HCT116 (cell line): ENCODE results near the gene GAK. TPM values are rescaled to one million over a fixed set of nuclear protein-coding genes. Genes with fewer than 3 reads are reported as not detected.

Source experiments
- ATAC-seq: fragments of 200-7000 bp; cut with Tn5 transposase; 2 replicates; pipeline ENCODE4 v1.9.1; 2020; ENCODE audit warnings: mild to moderate bottlenecking, moderate library complexity
- BruUV-seq: library from RNA; stranded (reverse); fragments of 400-500 nt; replicated peaks from 2 replicates; lab custom pipeline; 2021; lab: Mats Ljungman, UMichigan
- CTCF ChIA-PET: fragments of 300-600 bp; sonication (Branson Sonifier 250); formaldehyde crosslinking; loops from one replicate; lab custom pipeline; 2021; ENCODE audit warnings: antibody characterized with exemption; lab: Charles Lee
- POLR2A ChIA-PET: fragments of 300-600, 350-600 bp; sonication (Branson Sonifier 250); formaldehyde crosslinking; loops from one replicate; lab custom pipeline; 2021; ENCODE audit warnings: antibody characterized with exemption; lab: Charles Lee
- RAD21 ChIA-PET, 2 experiments: fragments of 300-600 bp; sonication (Branson Sonifier 250); formaldehyde crosslinking; loops; one replicate each; lab custom pipeline; 2023; ENCODE audit warnings: low total read pairs in 2 of 2; ENCODE audit not compliant: uncharacterized antibody in 2 of 2, unreplicated experiment in 2 of 2, low non-redundant PET in 1 of 2; lab: Charles Lee
- DNase-seq: peaks from one replicate; pipeline ENCODE4 v3.0.0-alpha.2; 2010; ENCODE audit warnings: low read depth, low spot score
- H2AFZ ChIP-seq: fragments of 200-600 bp; shearing (Covaris generic), sonication (generic); 2 replicates; pipeline ENCODE4 v1.6.1; 2017; ENCODE audit warnings: low read depth, mixed run types, mixed read lengths, antibody characterized with exemption, low read length; ENCODE audit not compliant: poor library complexity, severe bottlenecking
- H3K27ac ChIP-seq: 2 replicates; pipeline ENCODE4 v1.5.1; 2012; ENCODE audit warnings: low read depth, low read length
- H3K27me3 ChIP-seq: fragments of 200-600 bp; sonication (generic); 2 replicates; pipeline ENCODE4 v1.6.1; 2016; ENCODE audit warnings: mixed run types, low read length, mixed read lengths; ENCODE audit not compliant: insufficient read depth
- H3K36me3 ChIP-seq, 2 experiments: fragments of 200-500 bp in 1 of 2; fragments of 200-600 bp in 1 of 2; sonication (Bioruptor generic) in 1 of 2; sonication (generic) in 1 of 2; 2 replicates each; pipeline versions ENCODE4 v1.5.1 to v1.6.1; 2014 to 2016; ENCODE audit warnings: low read length in 2 of 2, inconsistent platforms in 1 of 2, mixed read lengths in 1 of 2, mixed run types in 1 of 2; ENCODE audit not compliant: insufficient read depth in 2 of 2, control insufficient read depth in 1 of 2
- H3K4me1 ChIP-seq, 2 experiments: fragments of 200-600 bp in 1 of 2; sonication (generic) in 1 of 2; 2 replicates each; pipeline versions ENCODE4 v1.5.1 to v1.6.1; 2012 to 2017; ENCODE audit warnings: low read length in 2 of 2, inconsistent platforms in 1 of 2, mild to moderate bottlenecking in 1 of 2, mixed read lengths in 1 of 2, mixed run types in 1 of 2, moderate library complexity in 1 of 2; ENCODE audit not compliant: insufficient read depth in 2 of 2, control insufficient read depth in 1 of 2
- H3K4me2 ChIP-seq: fragments of 200-600 bp; sonication (generic); 2 replicates; pipeline ENCODE4 v1.6.1; 2017; ENCODE audit warnings: mixed run types, low read length, mixed read lengths
- H3K4me3 ChIP-seq, 2 experiments: fragments of 200-600 bp in 1 of 2; sonication (generic) in 1 of 2; replicated peaks in 1 of 2; 2 replicates each; pipeline ENCODE4 v1.5.1; 2011 to 2016; ENCODE audit warnings: low read length in 2 of 2, control low read depth in 1 of 2, low read depth in 1 of 2, mild to moderate bottlenecking in 1 of 2, mixed read lengths in 1 of 2, mixed run types in 1 of 2
- H3K79me2 ChIP-seq: fragments of 200-600 bp; sonication (generic); 2 replicates; pipeline ENCODE4 v1.6.1; 2017; ENCODE audit warnings: mild to moderate bottlenecking, mixed run types, low read length, moderate library complexity, mixed read lengths; ENCODE audit not compliant: insufficient read depth
- H3K9ac ChIP-seq: fragments of 200-600 bp; sonication (generic); 2 replicates; pipeline ENCODE4 v1.6.1; 2016; ENCODE audit warnings: low read length, mixed read lengths
- H3K9me2 ChIP-seq: fragments of 200-600 bp; sonication (generic), shearing (Covaris generic); 2 replicates; pipeline ENCODE4 v1.6.1; 2017; ENCODE audit warnings: mixed run types, mild to moderate bottlenecking, moderate library complexity; ENCODE audit not compliant: insufficient read depth
- H3K9me3 ChIP-seq, 2 experiments: fragments of 200-500 bp in 1 of 2; fragments of 200-600 bp in 1 of 2; sonication (Bioruptor generic) in 1 of 2; sonication (generic) in 1 of 2; 2 replicates each; pipeline ENCODE4 v1.6.1; 2014 to 2017; ENCODE audit warnings: low read length in 2 of 2, mixed read lengths in 2 of 2, inconsistent platforms in 1 of 2, low read depth in 1 of 2, mild to moderate bottlenecking in 1 of 2, mixed run types in 1 of 2, moderate library complexity in 1 of 2; ENCODE audit not compliant: control insufficient read depth in 1 of 2, insufficient read depth in 1 of 2
- H4K20me1 ChIP-seq: fragments of 200-600 bp; sonication (generic), shearing (Covaris generic); 2 replicates; pipeline ENCODE4 v1.6.1; 2017; ENCODE audit warnings: mixed run types, mild to moderate bottlenecking, moderate library complexity; ENCODE audit not compliant: insufficient read depth
- ELF1 ChIP-seq: IDR thresholded peaks from 2 replicates; pipeline ENCODE4 v1.6.1; 2012; ENCODE audit warnings: low read depth, borderline replicate concordance
- EZH2 ChIP-seq: fragments of 200-600 bp; sonication (generic); IDR thresholded peaks from 2 replicates; pipeline ENCODE4 v1.6.1; 2017; ENCODE audit warnings: antibody characterized with exemption, mixed run types
- MAX ChIP-seq: IDR thresholded peaks from 2 replicates; pipeline ENCODE4 v1.6.1; 2012
- SP1 ChIP-seq: IDR thresholded peaks from 2 replicates; pipeline ENCODE4 v1.6.1; 2012; ENCODE audit warnings: low read depth
- ZBTB33 ChIP-seq: IDR thresholded peaks from 2 replicates; pipeline ENCODE4 v1.6.1; 2011; ENCODE audit warnings: mild to moderate bottlenecking, low read length, moderate library complexity; ENCODE audit not compliant: insufficient replicate concordance; ENCODE audit errors: extremely low read depth
- intact Hi-C: fragments of 100-400 bp; cut with micrococcal nuclease; formaldehyde crosslinking; loops from 2 replicates; pipeline ENCODE4 v1.10.0; 2022
- total RNA-seq: library from RNA; stranded (reverse); gene quantifications from one replicate; pipeline ENCODE4 v1.2.1, GENCODE V29; 2021; ENCODE audit not compliant: unreplicated experiment
- TF ChIP-seq, protein P1 (sequence below): IDR thresholded peaks from 2 replicates; pipeline ENCODE4 v1.6.1; 2012

Gene GAK
- total RNA-seq, 1 experiment from 2014 or later, result 123 TPM

GRCh38 chr4:866761-867390 is 65.2 kb downstream of the GAK start (continued):
- TF ChIP-seq ZBTB33 (no peak), MAX (no peak), ELF1 (no peak), SP1 (no peak)
- TF ChIP-seq, protein P1, sequence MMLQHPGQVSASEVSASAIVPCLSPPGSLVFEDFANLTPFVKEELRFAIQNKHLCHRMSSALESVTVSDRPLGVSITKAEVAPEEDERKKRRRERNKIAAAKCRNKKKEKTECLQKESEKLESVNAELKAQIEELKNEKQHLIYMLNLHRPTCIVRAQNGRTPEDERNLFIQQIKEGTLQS, result no peak
- TF ChIP-seq, all 23 proteins: peak for 0

GRCh38 chr4:866068-866760 is 65.9 kb downstream of the GAK start:
- RAD21 ChIA-PET, result no interaction called here
- no peaks in the 10 kb centered on the region for H3K9me2 ChIP-seq
- H3K9ac ChIP-seq, result no peak overlapping the region
- no peak for DNase-seq
- CTCF ChIA-PET, result no interaction called here
- no peak for ATAC-seq
- H3K4me3 ChIP-seq, result no peak overlapping the region
- H3K79me2 ChIP-seq, result no peaks in the 10 kb centered on the region
- H3K4me1 ChIP-seq, result no peaks in the 10 kb centered on the region
- H4K20me1 ChIP-seq, result no peaks in the 10 kb centered on the region
- POLR2A ChIA-PET, result no interaction called here
- no peak for TF ChIP-seq ELF1
- no peak for TF ChIP-seq EZH2
- intact Hi-C loops, result no loop called here
- no peak overlapping the region for H2AFZ ChIP-seq
- no peak overlapping the region for H3K4me2 ChIP-seq
- no peaks in the 10 kb centered on the region for H3K27me3 ChIP-seq
- H3K27ac ChIP-seq, result no peak overlapping the region; the same call in 1 of the 2 replicates
- no peaks in the 10 kb centered on the region for H3K9me3 ChIP-seq
- H3K36me3 ChIP-seq, result peaks cover 9 to 28% of the 10 kb centered on the region in 2 experiments
- BruUV-seq, result no TSS peak
